Common myeloid progenitor, CD34-positive (primary cell): Measurements from ENCODE around the gene RAPGEF6.
A peak's percentile ranks its signal among the peaks of the same experiment; 100 is the strongest.

ENCODE experiments used
- CTCF ChIA-PET: fragments of 350-600 bp; sonication (Branson Sonifier 250); formaldehyde crosslinking; loops from one replicate; lab custom pipeline; 2021; ENCODE audit warnings: antibody characterized with exemption; lab: Charles Lee
- POLR2A ChIA-PET: fragments of 350-600 bp; sonication (Branson Sonifier 250); formaldehyde crosslinking; loops from one replicate; lab custom pipeline; 2021; ENCODE audit warnings: antibody characterized with exemption; lab: Charles Lee
- DNase-seq, 3 donors: peaks; one replicate each; pipeline versions ENCODE4 v3.0.0 to v3.0.0-alpha.2; 2013
- H3K27ac ChIP-seq, 2 experiments: 1 replicate in 1 of 2; 2 replicates in 1 of 2; pipeline ENCODE4 v1.7.0; 2013; ENCODE audit warnings: inconsistent platforms in 2 of 2, low read length in 2 of 2, mild to moderate bottlenecking in 2 of 2, low read depth in 1 of 2, moderate library complexity in 1 of 2; ENCODE audit not compliant: severe bottlenecking in 2 of 2, insufficient read depth in 1 of 2, poor library complexity in 1 of 2
- H3K27me3 ChIP-seq, 5 experiments: replicated peaks in 2 of 5; 1 replicate in 3 of 5; 2 replicates in 2 of 5; pipeline versions ENCODE4 v1.6.1 to v1.7.0; 2013; ENCODE audit warnings: low read length in 4 of 5, mild to moderate bottlenecking in 2 of 5, moderate library complexity in 2 of 5, inconsistent platforms in 1 of 5; ENCODE audit not compliant: insufficient read depth in 5 of 5, control insufficient read depth in 4 of 5
- H3K36me3 ChIP-seq, 4 experiments: 1 replicate in 2 of 4; 2 replicates in 2 of 4; pipeline versions ENCODE4 v1.6.1 to v1.7.0; 2013; ENCODE audit warnings: low read length in 3 of 4, control low read depth in 1 of 4, mild to moderate bottlenecking in 1 of 4; ENCODE audit not compliant: control insufficient read depth in 4 of 4, insufficient read depth in 4 of 4
- H3K4me1 ChIP-seq, 4 experiments: 1 replicate in 3 of 4; 2 replicates in 1 of 4; pipeline versions ENCODE4 v1.6.1 to v1.7.1; 2013; ENCODE audit warnings: low read length in 3 of 4, mild to moderate bottlenecking in 3 of 4, control low read depth in 1 of 4, inconsistent platforms in 1 of 4, moderate library complexity in 1 of 4; ENCODE audit not compliant: control insufficient read depth in 4 of 4, insufficient read depth in 4 of 4; ENCODE audit errors: control extremely low read depth in 1 of 4
- H3K4me3 ChIP-seq, 7 experiments: 1 replicate in 4 of 7; 2 replicates in 3 of 7; pipeline versions ENCODE4 v1.5.1 to v1.7.0; 2013; ENCODE audit warnings: mild to moderate bottlenecking in 7 of 7, low read length in 6 of 7, moderate library complexity in 6 of 7, inconsistent platforms in 2 of 7, low read depth in 2 of 7, control low read depth in 1 of 7; ENCODE audit not compliant: insufficient read depth in 4 of 7, control insufficient read depth in 1 of 7; ENCODE audit errors: extremely low read depth in 1 of 7
- H3K9me3 ChIP-seq, 5 experiments: 1 replicate in 4 of 5; 2 replicates in 1 of 5; pipeline versions ENCODE4 v1.6.1 to v1.7.1; 2013; ENCODE audit warnings: low read length in 4 of 5, mild to moderate bottlenecking in 2 of 5, inconsistent platforms in 1 of 5, low read depth in 1 of 5, moderate library complexity in 1 of 5; ENCODE audit not compliant: control insufficient read depth in 4 of 5, insufficient read depth in 2 of 5; ENCODE audit errors: control extremely low read depth in 1 of 5
- WGBS: methylation state at CpG from one replicate; pipeline ENCODE4 v1.1.5; 2013; ENCODE audit not compliant: insufficient coverage; 5-methylcytosine and 5-hydroxymethylcytosine counted together

RAPGEF6 gene

GRCh38 chr5:131677115-131677514 is 42.1 kb upstream of the RAPGEF6 start:
- Histone ChIP-seq H3K36me3 (peaks cover 30 to 72% (median 60%) of the 10 kb centered on the region in 4 experiments), H3K4me1 (peaks cover 0 to 1% (median under 1%) of the 10 kb centered on the region in 4 experiments), H3K4me3 (no peak overlapping the region), H3K27ac (no peak overlapping the region), H3K9me3 (no peaks in the 10 kb centered on the region), H3K27me3 (no peaks in the 10 kb centered on the region)
- 88% methylated on average over 3 of the region's 3 CpGs for WGBS
- POLR2A ChIA-PET: no interaction called here
- CTCF ChIA-PET: no interaction called here
- DNase-seq: no peak

- H3K36me3 ChIP-seq: peaks cover 17 to 83% (median 65%) of the 10 kb centered on the region in 4 experiments
- no peak overlapping the region for H3K27ac ChIP-seq
- no peaks in the 10 kb centered on the region for H3K27me3 ChIP-seq
- POLR2A ChIA-PET: no interaction called here
- CTCF ChIA-PET: no interaction called here
- 96% methylated on average over 4 of the region's 6 CpGs for WGBS
- H3K4me3 ChIP-seq: no peak overlapping the region
- H3K4me1 ChIP-seq: no peaks in the 10 kb centered on the region
- no peaks in the 10 kb centered on the region for H3K9me3 ChIP-seq
- no peak for DNase-seq
Measured at GRCh38 chr5:131672776-131673175, 37.7 kb upstream of the RAPGEF6 start.

GRCh38 chr5:131671994-131672655 is 37.1 kb upstream of the RAPGEF6 start:
- Histone ChIP-seq H3K9me3 (no peaks in the 10 kb centered on the region), H3K27ac (peak overlapping the region in 1 of 2 experiments; percentile 11), H3K4me3 (no peak overlapping the region), H3K27me3 (no peaks in the 10 kb centered on the region), H3K36me3 (peaks cover 10 to 83% (median 59%) of the 10 kb centered on the region in 4 experiments), H3K4me1 (no peaks in the 10 kb centered on the region)
- 33% methylated on average over 1 of the region's 2 CpGs for WGBS
- ChIA-PET POLR2A (no interaction called here), CTCF (interaction anchor here (1.5 kb wide), 1 partner anchor 14 kb away, joined by 3 read pairs; no protein-coding TSS in a partner anchor)
- DNase-seq: no peak

GRCh38 chr5:131671409-131671808 is 36.4 kb upstream of the RAPGEF6 start:
- Histone ChIP-seq H3K9me3 (no peaks in the 10 kb centered on the region), H3K4me1 (no peaks in the 10 kb centered on the region), H3K27ac (no peak overlapping the region), H3K4me3 (no peak overlapping the region), H3K27me3 (no peaks in the 10 kb centered on the region), H3K36me3 (peaks cover 9 to 82% (median 55%) of the 10 kb centered on the region in 4 experiments)
- ChIA-PET POLR2A (no interaction called here), CTCF (interaction anchor here (1.5 kb wide), 1 partner anchor 15 kb away, joined by 3 read pairs; no protein-coding TSS in a partner anchor)
- no peak for DNase-seq

- Histone ChIP-seq H3K36me3 (peaks cover 8 to 79% (median 50%) of the 10 kb centered on the region in 4 experiments), H3K4me3 (no peak overlapping the region), H3K27me3 (no peaks in the 10 kb centered on the region), H3K9me3 (peaks cover 0 to 10% (median 9%) of the 10 kb centered on the region in 5 experiments), H3K4me1 (no peaks in the 10 kb centered on the region), H3K27ac (no peak overlapping the region)
- no CpG with 5 or more reads among the region's 1 CpG for WGBS
- CTCF ChIA-PET: interaction anchor here (1.0 to 2.3 kb wide), 4 partner anchors 15 to 343 kb away, joined by 3 to 6 read pairs (median 4); no protein-coding TSS in a partner anchor
- POLR2A ChIA-PET: no interaction called here
- no peak for DNase-seq
Measured at GRCh38 chr5:131664929-131665328, 29.9 kb upstream of the RAPGEF6 start.

GRCh38 chr5:131661933-131662332 is 26.9 kb upstream of the RAPGEF6 start:
- no peak for DNase-seq
- ChIA-PET CTCF (no interaction called here), POLR2A (no interaction called here)
- H3K9me3 ChIP-seq: peaks cover 0 to 14% (median 13%) of the 10 kb centered on the region in 5 experiments
- H3K36me3 ChIP-seq: peaks cover 13 to 72% (median 57%) of the 10 kb centered on the region in 4 experiments
- WGBS: 100% methylated on average over 1 of the region's 1 CpG
- H3K27ac ChIP-seq: no peak overlapping the region
- H3K4me3 ChIP-seq: no peak overlapping the region
- H3K27me3 ChIP-seq: no peaks in the 10 kb centered on the region
- no peaks in the 10 kb centered on the region for H3K4me1 ChIP-seq

- H3K27ac ChIP-seq: no peak overlapping the region
- H3K36me3 ChIP-seq: peaks cover 15 to 71% (median 56%) of the 10 kb centered on the region in 4 experiments
- POLR2A ChIA-PET: no interaction called here
- no peaks in the 10 kb centered on the region for H3K27me3 ChIP-seq
- DNase-seq: no peak
- no peak overlapping the region for H3K4me3 ChIP-seq
- H3K9me3 ChIP-seq: peaks cover 0 to 14% (median 13%) of the 10 kb centered on the region in 5 experiments
- H3K4me1 ChIP-seq: peaks cover 0 to 3% (median 0%) of the 10 kb centered on the region in 4 experiments
- WGBS: 100% methylated on average over 6 of the region's 9 CpGs
- CTCF ChIA-PET: interaction anchor here (0.8 to 1.3 kb wide), 3 partner anchors 14 to 29 kb away, joined by 3 read pairs; no protein-coding TSS in a partner anchor
Measured at GRCh38 chr5:131659841-131660240, 24.8 kb upstream of the RAPGEF6 start.
